Brain microvascular endothelial cell (primary cell): Measurements from ENCODE around the gene NCOR2.

Experiments used
- DNase-seq: peaks from one replicate; pipeline ENCODE4 v3.0.0-alpha.2; 2020
- H3K27ac ChIP-seq: fragments of 250-450 bp; sonication (Bioruptor Pico); 2 replicates; pipeline ENCODE4 v1.5.1; 2020; ENCODE audit warnings: mild to moderate bottlenecking, moderate library complexity
- H3K27me3 ChIP-seq: fragments of 250-450 bp; sonication (Bioruptor Pico); replicated peaks from 2 replicates; pipeline ENCODE4 v1.5.1; 2020; ENCODE audit warnings: mild to moderate bottlenecking
- H3K36me3 ChIP-seq: fragments of 250-450 bp; sonication (Bioruptor Pico); replicated peaks from 2 replicates; pipeline ENCODE4 v1.5.1; 2020; ENCODE audit warnings: mild to moderate bottlenecking
- H3K4me3 ChIP-seq: 2 replicates; pipeline ENCODE4 v1.5.1; 2011; ENCODE audit warnings: low read depth, mild to moderate bottlenecking, control low read depth, low read length, moderate library complexity
- CTCF ChIP-seq: IDR thresholded peaks from 2 replicates; pipeline ENCODE4 v1.5.1; 2011; ENCODE audit warnings: low read depth, mild to moderate bottlenecking, moderate library complexity, low read length, control low read depth, inconsistent platforms; ENCODE audit errors: missing control alignments
- in situ Hi-C: cut with HindIII; loops from 2 replicates; pipeline ENCODE4 v1.10.0; 2017; ENCODE audit warnings: low sequenced_read_pairs, low pct_ligation_motif_present

The NCOR2 gene

GRCh38 chr12:124542021-124542949, 25.1 kb downstream of the NCOR2 start:
- in situ Hi-C loops: no loop called here
- TF ChIP-seq CTCF: no peak
- H3K36me3 ChIP-seq: no peaks in the 10 kb centered on the region
- no peaks in the 10 kb centered on the region for H3K27me3 ChIP-seq
- H3K27ac ChIP-seq: no peak overlapping the region
- H3K4me3 ChIP-seq: no peak overlapping the region
- no peak for DNase-seq

- in situ Hi-C loops: no loop called here
- no peak overlapping the region for H3K27ac ChIP-seq
- no peak for TF ChIP-seq CTCF
- DNase-seq: no peak
- no peaks in the 10 kb centered on the region for H3K36me3 ChIP-seq
- H3K4me3 ChIP-seq: no peak overlapping the region
- no peaks in the 10 kb centered on the region for H3K27me3 ChIP-seq
Observed at GRCh38 chr12:124541322-124541721, 26.1 kb downstream of the NCOR2 start.

- in situ Hi-C loops: no loop called here
- DNase-seq: no peak
- no peak for TF ChIP-seq CTCF
- Histone ChIP-seq H3K36me3 (no peaks in the 10 kb centered on the region), H3K27ac (no peak overlapping the region), H3K4me3 (no peak overlapping the region), H3K27me3 (no peaks in the 10 kb centered on the region)
Observed at GRCh38 chr12:124539084-124540041, 28.0 kb downstream of the NCOR2 start.

- no peaks in the 10 kb centered on the region for H3K27me3 ChIP-seq
- TF ChIP-seq CTCF: no peak
- H3K4me3 ChIP-seq: no peak overlapping the region
- no peaks in the 10 kb centered on the region for H3K36me3 ChIP-seq
- no peak for DNase-seq
- H3K27ac ChIP-seq: no peak overlapping the region
- in situ Hi-C loops: no loop called here
Observed at GRCh38 chr12:124538194-124539082, 29.0 kb downstream of the NCOR2 start.

- TF ChIP-seq CTCF: no peak
- DNase-seq: no peak
- no peak overlapping the region for H3K27ac ChIP-seq
- no peaks in the 10 kb centered on the region for H3K36me3 ChIP-seq
- in situ Hi-C loops: no loop called here
- no peak overlapping the region for H3K4me3 ChIP-seq
- H3K27me3 ChIP-seq: no peaks in the 10 kb centered on the region
Observed at GRCh38 chr12:124537525-124538193, 29.8 kb downstream of the NCOR2 start.
